Stimulated activated CD8-positive, alpha-beta memory T cell treated with anti-CD3 and anti-CD28 coated beads, Interleukin-12 subunit alpha, Interleukin-12 subunit beta, amount 100 ng/mL, for 4 hours (primary cell): Measurements from ENCODE around the gene MACIR.

Experiments
- DNase-seq: peaks from one replicate; pipeline ENCODE4 v3.0.0-alpha.2; 2020; ENCODE audit warnings: low read depth

MACIR gene

GRCh38 chr5:103293099-103293498 is 34.5 kb downstream of the MACIR start:
- DNase-seq = no peak

DNA sequence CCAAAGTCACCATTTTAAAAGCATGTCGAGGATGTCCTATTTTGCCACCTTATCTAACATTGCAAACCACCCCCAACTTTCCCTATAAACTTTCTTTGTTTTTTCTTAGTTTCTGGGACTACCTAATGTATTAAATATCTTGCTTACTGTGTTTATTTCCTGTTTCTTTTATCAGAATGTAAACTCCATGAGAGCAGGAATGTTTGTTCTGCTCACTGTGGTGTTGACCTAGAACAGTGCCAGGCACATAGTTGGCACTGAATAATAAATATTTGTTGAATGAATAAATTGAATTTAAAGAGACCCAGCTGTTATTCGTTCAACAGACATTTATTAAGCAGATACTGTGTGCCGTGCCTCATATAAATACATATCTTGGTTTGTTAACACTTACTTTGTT is 35.2 kb downstream of the MACIR start:
- no peak for DNase-seq

- DNase-seq = no peak
These were observed 36.3 kb downstream of the MACIR start for GRCh38 chr5:103294906-103295305.

- DNase-seq = no peak
These were observed 36.9 kb downstream of the MACIR start for GRCh38 chr5:103295424-103295823.

- DNase-seq = no peak
These were observed 37.3 kb downstream of the MACIR start for GRCh38 chr5:103295871-103296270.

DNA sequence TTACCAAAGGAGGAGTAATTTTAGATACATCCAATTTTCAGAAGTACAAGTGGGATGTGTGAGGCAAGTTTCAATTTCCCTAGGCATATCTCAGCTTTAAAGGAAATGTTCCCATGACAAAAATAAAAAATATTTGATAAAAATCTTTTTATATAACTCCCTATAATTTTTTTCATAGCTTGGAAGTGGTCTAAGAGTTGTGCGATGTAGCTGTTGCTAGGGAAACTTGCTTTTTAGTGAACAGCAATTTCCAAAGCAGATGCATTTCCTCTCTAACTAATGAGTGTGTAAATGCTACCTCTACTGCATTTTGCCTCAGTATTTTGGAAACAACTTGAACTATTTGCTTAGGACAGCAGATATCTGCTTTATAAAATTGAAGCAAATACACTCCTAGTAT is 39.6 kb downstream of the MACIR start:
- no peak for DNase-seq

DNA sequence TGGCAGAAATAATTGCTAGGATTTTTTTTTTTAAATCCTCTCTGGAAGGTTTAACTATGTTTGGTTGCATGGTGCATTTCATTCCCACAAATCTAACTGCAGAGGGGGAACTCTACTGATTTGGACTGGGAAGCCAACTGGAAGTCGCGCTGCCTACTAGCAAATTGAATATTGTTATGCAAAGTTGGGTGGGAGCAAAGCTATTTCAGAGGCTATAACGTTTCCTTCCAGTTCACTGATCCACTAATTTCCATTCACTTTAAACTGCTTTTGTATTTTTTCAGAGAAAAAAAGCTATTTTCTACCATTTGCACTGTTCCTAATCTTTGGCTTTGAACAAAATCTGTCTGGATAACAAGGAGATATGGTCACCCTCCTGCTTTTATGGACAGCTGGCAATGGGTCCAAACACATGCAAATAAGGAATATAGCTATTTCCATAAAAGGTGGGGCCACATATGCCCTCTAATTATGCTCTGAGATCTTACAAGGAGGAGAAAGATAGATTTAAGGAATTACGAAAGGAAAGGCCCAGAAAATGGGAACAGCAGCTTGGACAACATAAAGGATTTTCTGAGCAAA is 40.1 kb downstream of the MACIR start:
- DNase-seq = no peak

GRCh38 chr5:103305809-103306208 is 47.2 kb downstream of the MACIR start:
- no peak for DNase-seq

GRCh38 chr5:103307470-103307869 is 48.9 kb downstream of the MACIR start:
- no peak for DNase-seq

- no peak for DNase-seq
These were observed 50.2 kb downstream of the MACIR start for GRCh38 chr5:103308774-103309173.

- DNase-seq = no peak
These were observed 54.5 kb downstream of the MACIR start for GRCh38 chr5:103313056-103313455.

DNA sequence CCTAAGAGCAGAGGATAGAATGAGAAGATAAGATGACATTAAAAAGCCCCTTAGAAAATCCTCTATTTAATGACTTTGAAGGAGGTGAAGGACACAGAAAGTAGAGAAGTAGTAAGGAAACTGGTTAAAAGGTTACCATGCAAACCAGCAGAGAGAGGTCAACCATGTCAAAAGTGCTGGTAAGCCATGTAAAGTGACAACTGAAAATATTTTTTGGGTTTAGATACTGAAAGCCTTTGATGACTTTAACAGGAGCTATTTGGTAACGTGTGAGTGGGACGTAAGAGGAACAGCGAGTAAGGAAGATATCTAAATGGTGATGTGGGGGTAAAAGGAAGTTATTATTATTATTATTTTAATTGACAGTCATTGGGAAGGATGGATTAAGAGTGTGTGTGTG is 56.9 kb downstream of the MACIR start:
- DNase-seq = no peak

DNA sequence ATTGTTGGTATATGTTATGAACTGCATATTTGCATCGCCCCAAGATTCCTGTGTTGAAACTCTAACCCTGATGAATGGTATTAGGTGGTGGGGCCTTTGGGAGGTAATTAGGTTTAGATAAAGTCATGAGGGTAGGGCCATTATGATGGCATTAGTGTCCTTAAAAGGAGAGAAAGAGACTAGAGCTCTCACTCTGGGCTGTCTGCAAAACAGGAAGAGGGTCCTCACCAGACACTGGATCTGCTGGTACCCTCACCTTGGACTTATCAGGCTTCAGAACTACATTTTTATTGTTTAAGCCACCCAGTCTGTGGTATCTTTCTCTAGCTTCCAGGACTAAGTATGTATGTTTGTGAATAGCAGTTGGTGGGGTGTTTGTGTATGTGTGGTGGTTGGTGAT is 68.9 kb downstream of the MACIR start:
- DNase-seq = no peak

GRCh38 chr5:103327893-103328292 is 69.3 kb downstream of the MACIR start:
- DNase-seq = no peak
